Activated CD8-positive, alpha-beta memory T cell treated with anti-CD3 and anti-CD28 coated beads for 1 hour (primary cell): ENCODE results near the gene HEPACAM.
"Not testable (repeated sequence)": the region's sequence is repeated elsewhere in the genome, so short reads cannot be mapped to it uniquely, and the experiment has no call there.

Experiments used
- DNase-seq, 2 donors: peaks; one replicate each; pipeline ENCODE4 v3.0.0-alpha.2; 2020; ENCODE audit warnings: low read depth in 1 of 2; ENCODE audit errors: extremely low read depth in 1 of 2

HEPACAM gene

GRCh38 chr11:124935548-124936514, at the start of gene HEPACAM:
Gene HEPACAM, minus strand, starts transcription at chr11:124936047. Its CDS starts 41 bp downstream, at chr11:124936006.
- DNase-seq: no peak

- DNase-seq: no peak
Observed at GRCh38 chr11:124984512-124984854, 48.6 kb upstream of the HEPACAM start.

GRCh38 chr11:124983674-124984511, 48.0 kb upstream of the HEPACAM start:
- no peak for DNase-seq

GRCh38 chr11:124982043-124982442, 46.2 kb upstream of the HEPACAM start:
- no peak for DNase-seq

- no peak for DNase-seq
Observed at GRCh38 chr11:124978316-124978715, 42.5 kb upstream of the HEPACAM start.

- DNase-seq: no peak
Observed at GRCh38 chr11:124977006-124977405, 41.2 kb upstream of the HEPACAM start.

GRCh38 chr11:124976531-124976930, 40.7 kb upstream of the HEPACAM start:
- no peak for DNase-seq

- DNase-seq: no peak
Observed at GRCh38 chr11:124971810-124972209, 36.0 kb upstream of the HEPACAM start.

- no peak for DNase-seq
Observed at GRCh38 chr11:124970925-124971324, 35.1 kb upstream of the HEPACAM start.

- not testable (repeated sequence) for DNase-seq
Observed at GRCh38 chr11:124968197-124968596, 32.4 kb upstream of the HEPACAM start.

- DNase-seq: no peak
Observed at GRCh38 chr11:124961972-124962609, 26.2 kb upstream of the HEPACAM start.

GRCh38 chr11:124955035-124955434, 19.2 kb upstream of the HEPACAM start:
- DNase-seq: no peak

GRCh38 chr11:124954590-124954955, 18.7 kb upstream of the HEPACAM start:
- DNase-seq: no peak

GRCh38 chr11:124953753-124954589, 18.1 kb upstream of the HEPACAM start, which contains the start of gene CCDC15:
Gene CCDC15, plus strand, starts transcription at chr11:124954202. Its CDS starts 531 bp downstream, at chr11:124954733.
- DNase-seq: peak; percentile 82 to 93

GRCh38 chr11:124951341-124951740, 15.5 kb upstream of the HEPACAM start:
- DNase-seq: no peak

GRCh38 chr11:124950601-124951330, 14.9 kb upstream of the HEPACAM start:
- DNase-seq: no peak

GRCh38 chr11:124946735-124947141, 10.9 kb upstream of the HEPACAM start:
- no peak for DNase-seq

GRCh38 chr11:124945826-124946225, 10.0 kb upstream of the HEPACAM start:
- DNase-seq: no peak

- no peak for DNase-seq
Observed at GRCh38 chr11:124944565-124944964, 8.7 kb upstream of the HEPACAM start.

- DNase-seq: no peak
Observed at GRCh38 chr11:124943741-124944140, 7.9 kb upstream of the HEPACAM start.
